ENCODE results near the gene ABLIM2. TPM values are rescaled to one million over a fixed set of nuclear protein-coding genes. Genes with fewer than 3 reads are reported as not detected.

The ABLIM2 gene
- total and polyA plus RNA-seq, 10 of the 15 experiments (the other 5 are each of a cell fraction or from before 2014, with no cell fraction given), result 0.03 to 0.15 (median 0.05) TPM; not detected in 7

DNA sequence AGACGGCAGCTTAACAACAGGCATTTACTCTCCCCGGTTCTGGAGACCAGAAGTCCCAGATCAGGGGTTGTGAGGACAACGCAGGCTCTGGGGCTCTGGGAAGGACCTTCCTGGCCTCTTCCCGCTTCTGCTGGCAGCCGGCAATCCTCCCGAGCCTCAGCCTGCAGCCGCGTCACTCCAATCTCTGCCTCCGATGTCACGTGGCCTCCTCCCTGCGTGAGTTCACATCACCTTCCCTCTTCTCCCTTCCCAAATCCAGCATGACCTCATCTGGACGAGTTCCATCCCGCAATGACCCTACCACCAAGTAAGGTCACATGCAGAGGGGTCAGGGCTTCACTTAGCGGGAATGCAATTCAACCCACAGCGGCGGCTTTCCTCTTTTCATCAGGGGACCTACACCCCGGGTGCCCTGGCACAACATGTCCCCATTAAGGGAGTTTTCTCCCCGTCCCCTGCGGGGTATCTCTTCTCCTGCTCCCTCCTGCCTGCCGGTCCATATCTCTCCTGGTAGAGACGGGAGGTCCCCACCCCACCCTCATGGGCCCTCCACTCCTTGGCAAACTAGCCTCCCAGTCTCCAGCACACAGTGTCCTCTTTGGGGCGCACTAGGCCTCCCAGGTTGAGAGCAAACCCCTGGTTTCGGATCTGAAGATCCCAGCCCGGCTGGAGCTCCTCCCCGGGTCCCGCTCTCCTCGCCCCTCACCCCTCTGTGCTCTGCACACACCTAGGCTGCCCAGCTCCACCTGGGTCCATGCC, 25.5 kb downstream of the ABLIM2 start:
- ChIA-PET CTCF (no interaction called here), POLR2A (no interaction called here), SMC1A (ENCODE audit: uncharacterized antibody, unreplicated experiment) (no interaction called here), RAD21 (ENCODE audit: unreplicated experiment) (no interaction called here)
- Histone ChIP-seq H3K36me3 (ENCODE audit: control insufficient read depth in 2 of 2, insufficient read depth in 2 of 2, low read length in 1 of 2) (no peaks in the 10 kb centered on the region), H3K27me3 (replicated peaks in 1 of 2; ENCODE audit: control insufficient read depth in 2 of 2, insufficient read depth in 2 of 2, low read length in 1 of 2) (peaks cover 1 to 3% of the 10 kb centered on the region in 2 experiments; a peak in 2 of 4 replicates), H3K9ac (ENCODE audit: control insufficient read depth, insufficient read depth, low read length) (no peak overlapping the region), H4K20me1 (ENCODE audit: control insufficient read depth, insufficient read depth) (no peaks in the 10 kb centered on the region), H3K4me2 (ENCODE audit: control insufficient read depth, insufficient read depth) (no peak overlapping the region), H3K9me3 (replicated peaks; ENCODE audit: control insufficient read depth, insufficient read depth, low read length) (no peaks in the 10 kb centered on the region), H3K79me2 (ENCODE audit: control insufficient read depth, insufficient read depth, low read length) (no peaks in the 10 kb centered on the region), H3K27ac (ENCODE audit: control insufficient read depth, insufficient read depth) (no peak overlapping the region), H3K4me3 (no peak overlapping the region), H2AFZ (ENCODE audit: control insufficient read depth, low read depth, low read length) (no peak overlapping the region), H3K4me1 (ENCODE audit: control insufficient read depth, insufficient read depth, low read length) (no peaks in the 10 kb centered on the region)
- in situ Hi-C loops (cut with MboI) (no loop called here), intact Hi-C loops (cut with micrococcal nuclease; ENCODE audit: unreplicated experiment) (no loop called here)
- ATAC-seq (no peak), DNase-seq (ENCODE audit: low read depth, low spot score) (no peak), FAIRE-seq (no peak)
- TF ChIP-seq FOS (IDR thresholded peaks at IDR 0.05; ENCODE audit: borderline replicate concordance, extremely low read depth, insufficient read length) (no peak), ZNF217 (IDR thresholded peaks at IDR 0.05) (no peak), EGR1 (IDR thresholded peaks at IDR 0.05; ENCODE audit: borderline replicate concordance in 1 of 2, low read depth in 2 of 2, low read length in 2 of 2) (no peak), RELB (IDR thresholded peaks at IDR 0.05; ENCODE audit: low read depth) (no peak), TCF7 (IDR thresholded peaks at IDR 0.05; ENCODE audit: borderline replicate concordance) (no peak), EZH2 (IDR thresholded peaks at IDR 0.05; ENCODE audit: borderline replicate concordance, control insufficient read depth, low read depth, low read length) (no peak), HDAC2 (IDR thresholded peaks at IDR 0.05) (no peak), CHD2 (IDR thresholded peaks at IDR 0.05; ENCODE audit: borderline replicate concordance, low read depth, low read length) (no peak)
- TF ChIP-seq, protein P1, sequence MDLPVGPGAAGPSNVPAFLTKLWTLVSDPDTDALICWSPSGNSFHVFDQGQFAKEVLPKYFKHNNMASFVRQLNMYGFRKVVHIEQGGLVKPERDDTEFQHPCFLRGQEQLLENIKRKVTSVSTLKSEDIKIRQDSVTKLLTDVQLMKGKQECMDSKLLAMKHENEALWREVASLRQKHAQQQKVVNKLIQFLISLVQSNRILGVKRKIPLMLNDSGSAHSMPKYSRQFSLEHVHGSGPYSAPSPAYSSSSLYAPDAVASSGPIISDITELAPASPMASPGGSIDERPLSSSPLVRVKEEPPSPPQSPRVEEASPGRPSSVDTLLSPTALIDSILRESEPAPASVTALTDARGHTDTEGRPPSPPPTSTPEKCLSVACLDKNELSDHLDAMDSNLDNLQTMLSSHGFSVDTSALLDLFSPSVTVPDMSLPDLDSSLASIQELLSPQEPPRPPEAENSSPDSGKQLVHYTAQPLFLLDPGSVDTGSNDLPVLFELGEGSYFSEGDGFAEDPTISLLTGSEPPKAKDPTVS (IDR thresholded peaks at IDR 0.05; ENCODE audit: low read depth, low read length), result no peak
- WGBS (ENCODE audit: insufficient coverage, insufficient replicate concordance, low lambda C conversion rate, missing lambda C conversion rate), result 38% methylated on average over 26 of the region's 27 CpGs
- BruUV-seq (replicated peaks), result no TSS peak
